KBM-7 (cell line): Measurements from ENCODE around the gene NDNF.
A peak's percentile ranks its signal among the peaks of the same experiment; 100 is the strongest.

Experiments
- DNase-seq: peaks from one replicate; pipeline ENCODE4 v3.0.0-alpha.2; 2015
- in situ Hi-C: fragments of 300-500 bp; cut with MboI; formaldehyde crosslinking; loops from 2 replicates; pipeline ENCODE4 v1.14.3; 2020; ENCODE audit warnings: low sequenced_read_pairs, low pct_unique_long_range_greater_than_20kb, mixed read lengths

The NDNF gene

GRCh38 chr4:121073004-121073435 lies 685 bp upstream of the NDNF start:
- DNase-seq: no peak
- in situ Hi-C loops: no loop called here

GRCh38 chr4:121071640-121072223 lies 603 bp downstream of the NDNF start:
- in situ Hi-C loops: no loop called here
- DNase-seq: peak; percentile 3

- DNase-seq: no peak
- in situ Hi-C loops: no loop called here
These were observed 1.4 kb downstream of the NDNF start for GRCh38 chr4:121070696-121071639.

GRCh38 chr4:121070274-121070673 lies 2.1 kb downstream of the NDNF start:
- DNase-seq: no peak
- in situ Hi-C loops: no loop called here

GRCh38 chr4:121069430-121069829 lies 2.9 kb downstream of the NDNF start:
- no peak for DNase-seq
- in situ Hi-C loops: no loop called here

GRCh38 chr4:121064482-121064881 lies 7.9 kb downstream of the NDNF start:
- no peak for DNase-seq
- in situ Hi-C loops: no loop called here

GRCh38 chr4:121062521-121062920 lies 9.8 kb downstream of the NDNF start:
- peak; percentile 3 for DNase-seq
- in situ Hi-C loops: no loop called here

GRCh38 chr4:121061861-121062260 lies 10.5 kb downstream of the NDNF start:
- no peak for DNase-seq
- in situ Hi-C loops: no loop called here

- in situ Hi-C loops: no loop called here
These were observed 11.1 kb downstream of the NDNF start for GRCh38 chr4:121061215-121061614.

GRCh38 chr4:121057466-121057922 lies 14.8 kb downstream of the NDNF start:
- no peak for DNase-seq
- in situ Hi-C loops: no loop called here

More at GRCh38 chr4:121061215-121061614, 11.1 kb downstream of the NDNF start:
- no peak for DNase-seq

- DNase-seq: no peak
- in situ Hi-C loops: no loop called here
These were observed 16.3 kb downstream of the NDNF start for GRCh38 chr4:121056066-121056465.

GRCh38 chr4:121054373-121054772 lies 18.0 kb downstream of the NDNF start:
- DNase-seq: no peak
- in situ Hi-C loops: no loop called here

GRCh38 chr4:121053601-121054143 lies 18.7 kb downstream of the NDNF start:
- no peak for DNase-seq
- in situ Hi-C loops: no loop called here

- in situ Hi-C loops: no loop called here
- no peak for DNase-seq
These were observed 22.0 kb downstream of the NDNF start for GRCh38 chr4:121050300-121050699.

- no peak for DNase-seq
- in situ Hi-C loops: no loop called here
These were observed 23.2 kb downstream of the NDNF start for GRCh38 chr4:121049072-121049599.

- DNase-seq: no peak
- in situ Hi-C loops: no loop called here
These were observed 24.2 kb downstream of the NDNF start for GRCh38 chr4:121048165-121048564.

GRCh38 chr4:121041307-121042090 lies 30.8 kb downstream of the NDNF start:
- no peak for DNase-seq
- in situ Hi-C loops: no loop called here

- in situ Hi-C loops: no loop called here
- no peak for DNase-seq
These were observed 38.3 kb downstream of the NDNF start for GRCh38 chr4:121034017-121034416.

- no peak for DNase-seq
- in situ Hi-C loops: no loop called here
These were observed 41.6 kb downstream of the NDNF start for GRCh38 chr4:121030711-121031110.
